ENCODE data around the gene FPGT.
"Not testable (repeated sequence)": the region's sequence is repeated elsewhere in the genome, so short reads cannot be mapped to it uniquely, and the experiment has no call there.

Gene FPGT

DNA sequence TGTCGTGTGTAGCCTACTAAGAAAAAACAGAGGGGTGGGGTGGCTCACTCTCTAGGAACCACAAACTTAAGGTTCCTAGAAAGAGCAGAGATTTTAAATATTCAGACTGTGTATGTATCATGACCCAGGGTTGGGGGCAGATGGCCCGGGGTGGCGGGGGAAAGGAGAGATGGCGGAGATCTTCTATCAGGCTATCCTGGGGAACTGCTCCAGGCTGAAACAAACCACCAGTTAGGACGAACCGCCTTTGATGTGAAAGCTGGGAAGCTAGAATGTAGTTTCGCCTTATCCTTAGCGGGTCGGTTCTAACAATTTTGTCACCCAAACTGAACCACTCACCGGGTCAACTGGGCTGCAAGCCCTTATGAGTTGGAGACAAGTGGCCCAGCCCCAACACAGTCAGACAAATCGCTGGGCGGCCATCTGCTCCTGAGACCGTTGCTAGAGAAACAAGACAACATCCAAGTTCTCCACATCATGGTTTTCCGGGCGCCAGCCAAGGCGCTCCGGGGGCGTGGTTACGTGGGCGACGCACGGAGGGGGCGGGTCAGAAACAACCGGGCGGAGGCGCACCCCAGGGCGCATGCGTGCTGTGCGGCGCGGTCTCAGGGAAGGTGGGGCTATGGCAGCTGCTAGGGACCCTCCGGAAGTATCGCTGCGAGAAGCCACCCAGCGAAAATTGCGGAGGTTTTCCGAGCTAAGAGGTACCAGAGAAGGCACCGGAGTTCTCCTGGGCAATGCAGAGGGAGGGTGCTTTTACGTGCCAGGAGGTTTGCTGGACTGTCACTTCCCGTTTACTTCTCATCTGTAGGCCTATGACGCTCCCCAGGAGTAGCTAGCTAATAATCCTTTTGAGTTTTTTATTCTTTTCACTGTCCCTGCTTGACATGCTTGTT, at the start of gene FPGT, which contains the start of gene LRRIQ3:
FPGT (plus strand) TSS at position 586 of the 896 bp plus-strand sequence; CDS start at position 623, 37 bp downstream.
LRRIQ3 (minus strand) TSS at position 520 of the 896 bp plus-strand sequence. CDS start 14,492 bp downstream, outside the sequence.
- TF ChIP-seq, protein P1, sequence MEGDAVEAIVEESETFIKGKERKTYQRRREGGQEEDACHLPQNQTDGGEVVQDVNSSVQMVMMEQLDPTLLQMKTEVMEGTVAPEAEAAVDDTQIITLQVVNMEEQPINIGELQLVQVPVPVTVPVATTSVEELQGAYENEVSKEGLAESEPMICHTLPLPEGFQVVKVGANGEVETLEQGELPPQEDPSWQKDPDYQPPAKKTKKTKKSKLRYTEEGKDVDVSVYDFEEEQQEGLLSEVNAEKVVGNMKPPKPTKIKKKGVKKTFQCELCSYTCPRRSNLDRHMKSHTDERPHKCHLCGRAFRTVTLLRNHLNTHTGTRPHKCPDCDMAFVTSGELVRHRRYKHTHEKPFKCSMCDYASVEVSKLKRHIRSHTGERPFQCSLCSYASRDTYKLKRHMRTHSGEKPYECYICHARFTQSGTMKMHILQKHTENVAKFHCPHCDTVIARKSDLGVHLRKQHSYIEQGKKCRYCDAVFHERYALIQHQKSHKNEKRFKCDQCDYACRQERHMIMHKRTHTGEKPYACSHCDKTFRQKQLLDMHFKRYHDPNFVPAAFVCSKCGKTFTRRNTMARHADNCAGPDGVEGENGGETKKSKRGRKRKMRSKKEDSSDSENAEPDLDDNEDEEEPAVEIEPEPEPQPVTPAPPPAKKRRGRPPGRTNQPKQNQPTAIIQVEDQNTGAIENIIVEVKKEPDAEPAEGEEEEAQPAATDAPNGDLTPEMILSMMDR (IDR thresholded peaks at IDR 0.05; ENCODE audit: insufficient read depth, low read depth, low read length, missing control alignments), result no peak
- H3K4me3 ChIP-seq (ENCODE audit: low read length), result peak within 1 kb of the TSS; percentile 93

DNA sequence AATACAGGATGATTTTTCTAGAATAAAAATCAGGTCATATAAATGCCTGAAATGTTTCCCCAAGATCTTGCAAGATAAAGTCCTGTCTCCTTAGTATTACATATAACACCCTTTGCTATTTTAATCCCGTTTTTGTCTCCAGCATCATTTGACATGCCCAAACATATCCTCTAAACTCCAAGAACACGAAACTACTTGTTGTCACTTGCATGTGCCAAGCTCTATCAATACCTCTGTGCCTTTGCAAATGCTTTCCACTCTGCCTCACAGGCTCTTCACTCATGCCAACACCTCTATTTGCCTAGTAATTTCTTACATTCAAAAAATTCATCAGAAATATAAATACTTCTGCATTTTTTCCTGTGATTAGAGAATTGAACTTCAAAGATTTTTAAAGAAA, 38.0 kb upstream of the FPGT start:
- TF ChIP-seq, protein P1 (IDR thresholded peaks at IDR 0.05; ENCODE audit: insufficient read depth, low read depth, low read length, missing control alignments), result no peak

More for the DNA sequence above, at the start of gene FPGT, which contains the start of gene LRRIQ3:
- DNase-seq (ENCODE audit: low read depth), result peak; percentile 93

DNA sequence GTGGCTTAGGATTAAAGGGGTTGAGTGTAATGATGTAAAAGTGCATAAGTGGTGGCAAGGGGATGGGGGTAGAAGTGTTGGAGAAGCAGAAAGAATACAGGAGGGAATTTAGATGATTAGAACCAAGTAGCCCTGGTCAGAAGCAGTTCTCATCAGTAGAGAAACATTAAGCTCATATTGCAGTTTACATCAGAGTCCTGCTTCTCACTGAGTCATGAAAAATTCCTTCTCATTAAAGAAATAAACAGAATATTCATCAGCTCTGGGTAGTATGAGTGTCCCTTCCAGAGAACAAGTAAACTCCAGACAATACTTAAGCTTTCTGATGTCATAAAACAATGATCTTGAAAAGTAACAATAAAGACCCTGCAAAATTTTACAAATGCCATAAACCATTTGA, 36.5 kb upstream of the FPGT start:
- no peak overlapping the region for H3K4me3 ChIP-seq (ENCODE audit: low read length)
- peak; percentile 52 for DNase-seq (ENCODE audit: low read depth)
- TF ChIP-seq, protein P1 (IDR thresholded peaks at IDR 0.05; ENCODE audit: insufficient read depth, low read depth, low read length, missing control alignments), result no peak

More for the DNA sequence above, 38.0 kb upstream of the FPGT start:
- peak; percentile 97 for DNase-seq (ENCODE audit: low read depth)
- H3K4me3 ChIP-seq (ENCODE audit: low read length), result no peak overlapping the region

DNA sequence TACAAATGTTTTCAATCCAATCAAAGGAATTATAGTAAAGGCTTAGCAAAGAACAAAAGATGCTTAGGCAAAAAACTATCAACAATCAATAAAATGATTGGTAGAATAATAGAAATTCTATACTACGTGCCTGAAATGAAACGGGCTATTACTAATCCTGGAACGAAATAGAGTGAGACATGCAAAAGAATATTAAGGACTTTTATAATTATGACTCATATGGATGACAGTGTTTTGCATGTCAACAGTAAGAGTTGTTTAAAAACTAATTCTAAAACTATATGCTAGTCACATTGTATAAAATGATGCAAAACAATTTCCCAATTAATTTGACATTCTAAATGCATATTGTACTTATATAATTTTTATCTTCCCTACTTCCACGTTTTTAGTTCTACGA, 35.7 kb upstream of the FPGT start:
- TF ChIP-seq, protein P1 (IDR thresholded peaks at IDR 0.05; ENCODE audit: insufficient read depth, low read depth, low read length, missing control alignments), result no peak
- H3K4me3 ChIP-seq (ENCODE audit: low read length), result no peak overlapping the region
- DNase-seq (ENCODE audit: low read depth), result peak; percentile 34

DNA sequence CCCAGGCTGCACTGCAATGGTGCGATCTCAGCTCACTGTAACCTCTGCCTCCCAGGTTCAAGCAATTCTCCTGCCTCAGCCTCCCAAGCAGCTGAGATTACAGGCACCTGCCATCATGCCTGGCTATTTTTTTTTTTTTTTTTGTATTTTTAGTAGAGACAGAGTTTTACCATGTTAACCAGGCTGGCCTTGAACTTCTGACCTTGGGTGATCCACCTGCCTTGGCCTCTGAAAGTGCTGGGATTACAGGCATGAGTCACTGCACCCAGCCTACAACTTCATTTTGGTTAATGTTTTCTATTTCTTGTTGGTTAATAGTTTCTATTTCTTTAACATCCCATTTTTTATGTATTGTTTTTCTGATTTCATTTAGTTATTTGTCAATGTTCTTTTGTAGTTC, 23.6 kb upstream of the FPGT start:
- DNase-seq (ENCODE audit: low read depth); H3K4me3 ChIP-seq (ENCODE audit: low read length): not testable (repeated sequence)

DNA sequence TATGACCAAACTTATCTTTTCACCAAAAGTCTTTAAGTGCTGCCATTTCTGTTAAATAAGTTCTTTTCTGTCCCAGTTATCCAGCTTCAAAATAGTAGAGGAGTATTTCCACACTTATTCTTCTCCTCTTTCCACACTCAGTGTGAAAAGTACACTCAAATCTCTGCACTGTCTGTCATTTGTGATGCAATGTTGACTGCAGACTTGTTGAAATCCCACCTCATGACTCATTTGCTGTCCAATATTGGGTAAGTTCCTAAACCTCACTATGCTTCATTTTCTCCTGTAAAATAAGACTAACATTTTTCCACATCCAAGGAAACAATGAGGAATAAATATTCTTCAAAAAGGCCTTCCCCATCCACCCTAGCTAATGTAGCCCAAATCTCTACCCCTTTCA, 17.6 kb upstream of the FPGT start:
- TF ChIP-seq, protein P1 (IDR thresholded peaks at IDR 0.05; ENCODE audit: insufficient read depth, low read depth, low read length, missing control alignments), result no peak
- no peak overlapping the region for H3K4me3 ChIP-seq (ENCODE audit: low read length)
- peak; percentile 78 for DNase-seq (ENCODE audit: low read depth)

DNA sequence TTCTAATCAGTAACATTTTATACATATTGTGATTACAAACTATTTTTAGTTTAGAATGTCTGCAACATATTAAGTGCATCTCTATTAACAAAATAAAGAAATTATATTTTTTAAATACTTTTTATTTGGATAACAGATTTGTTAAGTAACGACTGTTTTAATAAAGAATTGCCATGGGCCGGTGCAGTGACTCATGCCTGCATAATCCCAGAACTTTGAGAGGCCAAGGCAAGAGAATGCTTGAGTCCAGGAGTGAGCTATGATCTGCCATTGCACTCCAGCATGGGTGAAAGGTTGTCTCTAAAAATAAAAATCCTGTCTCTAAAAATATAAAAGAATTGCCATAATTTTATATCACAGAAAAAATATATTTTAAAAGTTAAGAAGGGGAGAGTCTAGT, 4.1 kb upstream of the FPGT start:
- no peak overlapping the region for H3K4me3 ChIP-seq (ENCODE audit: low read length)
- TF ChIP-seq, protein P1 (IDR thresholded peaks at IDR 0.05; ENCODE audit: insufficient read depth, low read depth, low read length, missing control alignments), result no peak
- peak; percentile 56 for DNase-seq (ENCODE audit: low read depth)

Data from epithelial cell of esophagus (primary cell).